Amniotic epithelial cell (primary cell): Measurements from ENCODE around the gene LRIT3.
"Not testable (repeated sequence)": the region's sequence is repeated elsewhere in the genome, so short reads cannot be mapped to it uniquely, and the experiment has no call there.

Experiments used
- DNase-seq: peaks from one replicate; pipeline ENCODE4 v3.0.0-alpha.2; 2010; ENCODE audit warnings: low read depth

LRIT3 gene

DNA sequence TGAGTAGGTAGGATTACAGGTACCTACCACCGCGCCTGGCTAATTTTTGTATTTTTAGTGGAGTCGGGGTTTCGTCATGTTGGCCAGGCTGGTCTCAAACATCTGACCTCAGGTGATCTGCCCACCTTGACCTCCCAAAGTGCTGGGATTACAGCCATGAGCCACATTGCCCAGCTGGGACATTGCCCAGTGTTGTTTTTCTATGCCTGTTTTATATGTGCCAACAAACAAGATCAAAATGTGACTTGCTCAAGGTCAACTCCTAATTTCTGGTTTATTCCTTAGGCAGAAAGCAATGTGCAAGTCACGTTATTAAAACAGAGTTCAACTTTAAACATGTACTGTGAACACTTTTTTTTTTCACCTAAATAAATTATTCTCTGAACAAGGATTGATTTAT, 2.7 kb downstream of the LRIT3 start:
- no peak for DNase-seq

DNA sequence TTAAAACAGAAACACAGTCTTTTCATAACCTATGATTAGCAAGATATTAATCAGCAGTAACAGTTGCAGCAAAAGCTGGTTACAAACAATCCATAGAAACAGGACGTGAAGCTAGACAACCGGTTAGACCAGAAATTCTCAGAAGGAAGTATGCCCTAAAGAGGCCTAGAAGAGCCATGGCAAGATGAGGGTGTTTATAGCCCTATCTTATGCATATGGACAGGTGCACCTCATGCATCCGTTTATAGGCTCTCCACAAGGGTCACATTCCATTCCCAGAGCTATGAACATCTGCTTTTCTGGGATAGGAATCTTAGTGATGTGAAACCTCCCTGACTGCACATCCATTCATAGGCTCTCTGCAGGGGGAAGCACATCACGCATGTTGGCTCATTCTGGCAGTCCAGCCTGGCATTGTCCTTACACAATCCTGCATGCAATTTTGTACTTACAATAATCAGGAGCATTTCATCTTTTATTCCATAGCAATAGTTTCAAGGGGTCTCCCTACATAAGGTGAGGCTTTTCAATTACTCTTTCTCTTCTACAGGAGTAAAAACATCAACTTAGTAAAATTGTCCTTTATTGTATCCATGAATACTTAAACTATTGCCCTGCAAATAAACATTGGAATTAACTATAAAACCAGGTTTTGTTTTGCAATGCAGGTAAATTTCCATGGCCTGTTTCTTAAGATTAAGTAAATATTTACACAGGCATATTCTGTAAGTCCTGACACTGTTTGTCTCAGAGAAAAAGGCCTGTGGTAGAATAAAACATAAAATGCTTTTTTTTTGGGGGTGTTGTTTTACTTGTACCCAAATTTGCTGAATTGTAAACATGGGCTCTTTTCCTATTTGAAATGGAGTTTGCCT, 11.8 kb downstream of the LRIT3 start:
- DNase-seq: not testable (repeated sequence)

DNA sequence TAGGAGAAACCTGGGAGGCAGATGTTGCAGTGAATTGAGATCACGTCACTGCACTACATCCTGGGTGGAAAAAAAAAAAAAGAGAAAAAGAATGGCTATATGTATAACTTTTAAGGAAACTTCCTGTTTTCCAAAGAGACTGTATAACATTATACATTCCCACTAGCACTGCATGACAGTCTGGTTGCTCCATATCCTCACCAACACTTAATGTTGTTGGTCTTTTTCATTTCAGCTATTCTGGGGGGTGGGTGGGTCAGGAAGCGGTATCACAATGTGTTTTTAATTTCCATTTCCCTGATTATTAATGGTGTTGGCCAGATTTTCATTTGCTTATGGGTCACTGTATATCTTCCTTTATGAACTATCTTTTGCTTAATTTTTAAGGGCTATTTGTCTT, 13.4 kb downstream of the LRIT3 start:
- no peak for DNase-seq

DNA sequence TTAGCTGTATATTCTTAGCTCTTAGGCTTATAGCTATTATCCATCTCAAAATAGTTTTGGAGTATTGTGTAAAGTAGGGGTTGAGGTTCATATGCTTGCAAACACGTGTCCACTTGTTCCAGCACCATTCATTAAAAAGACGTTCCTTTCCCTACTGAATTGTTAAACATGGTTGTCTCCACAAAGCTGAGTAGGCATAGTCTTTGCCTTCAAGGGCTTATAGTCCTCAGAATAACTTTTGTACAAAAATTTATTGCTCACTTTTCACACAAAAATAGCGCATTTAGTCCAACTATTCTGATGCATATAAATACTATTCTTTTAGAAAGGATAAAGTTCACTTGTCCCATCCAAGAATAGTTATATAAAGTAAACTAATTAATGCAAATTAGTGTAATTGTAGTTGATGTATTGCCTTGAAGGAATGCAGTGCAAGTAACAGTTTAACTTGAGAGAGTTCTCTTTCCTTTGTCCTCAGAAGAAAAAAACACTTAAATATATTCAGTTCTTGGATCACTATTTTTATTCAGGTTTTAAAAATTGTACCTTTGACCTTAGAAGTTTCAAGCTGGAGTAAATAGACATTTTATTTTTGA, 14.1 kb downstream of the LRIT3 start:
- no peak for DNase-seq

DNA sequence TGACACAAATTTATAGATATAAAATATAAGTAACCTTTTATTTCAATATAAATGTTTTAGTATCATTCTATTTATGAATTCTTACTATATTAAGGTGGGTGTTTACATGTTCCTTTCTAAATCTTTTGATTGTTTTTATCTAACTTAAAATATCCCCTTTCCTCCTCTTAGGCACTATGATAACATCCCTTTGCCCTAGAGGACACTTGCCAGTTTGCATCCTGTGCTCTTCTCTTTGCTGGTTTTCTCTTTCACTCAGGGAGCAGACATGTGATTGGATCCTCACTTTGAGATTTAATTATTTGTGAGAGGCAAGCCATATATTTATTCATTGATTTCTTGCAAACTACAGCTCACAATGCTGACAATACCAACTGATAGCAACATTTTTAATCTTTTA, 16.2 kb downstream of the LRIT3 start:
- DNase-seq: no peak

DNA sequence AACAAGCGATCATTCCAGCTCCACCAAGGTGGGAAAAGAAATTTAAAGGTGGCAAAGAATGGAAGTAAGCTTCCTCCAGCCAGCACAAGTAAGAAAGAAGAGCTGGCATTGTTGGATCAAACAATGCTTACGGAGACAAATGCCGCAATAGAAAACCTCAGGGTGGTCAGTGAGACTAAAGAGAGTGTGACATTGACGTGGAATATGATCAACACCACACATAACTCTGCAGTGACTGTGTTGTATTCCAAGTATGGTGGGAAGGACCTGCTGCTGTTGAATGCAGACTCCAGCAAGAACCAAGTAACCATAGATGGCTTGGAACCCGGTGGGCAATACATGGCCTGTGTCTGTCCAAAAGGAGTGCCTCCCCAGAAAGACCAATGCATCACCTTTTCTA, 22.2 kb downstream of the LRIT3 start:
- no peak for DNase-seq

DNA sequence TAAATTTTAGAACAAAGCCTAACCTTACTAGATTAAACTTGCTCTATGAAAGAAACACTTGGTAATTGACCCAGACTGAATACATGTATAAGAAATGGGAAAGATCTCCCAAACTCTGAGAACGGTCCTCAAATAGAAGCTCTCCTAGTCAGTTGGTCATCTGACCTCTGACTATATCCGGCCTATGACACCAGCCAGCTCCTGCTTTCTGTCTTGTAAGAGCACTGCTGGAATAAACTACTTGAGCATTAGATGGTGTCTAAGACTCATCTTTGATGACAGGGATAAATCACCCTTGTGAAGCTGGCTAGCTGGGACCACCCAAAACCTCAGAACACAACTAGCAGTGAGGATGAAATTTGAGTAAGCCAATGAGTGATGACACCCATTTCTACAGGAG, 24.2 kb downstream of the LRIT3 start:
- DNase-seq: no peak

DNA sequence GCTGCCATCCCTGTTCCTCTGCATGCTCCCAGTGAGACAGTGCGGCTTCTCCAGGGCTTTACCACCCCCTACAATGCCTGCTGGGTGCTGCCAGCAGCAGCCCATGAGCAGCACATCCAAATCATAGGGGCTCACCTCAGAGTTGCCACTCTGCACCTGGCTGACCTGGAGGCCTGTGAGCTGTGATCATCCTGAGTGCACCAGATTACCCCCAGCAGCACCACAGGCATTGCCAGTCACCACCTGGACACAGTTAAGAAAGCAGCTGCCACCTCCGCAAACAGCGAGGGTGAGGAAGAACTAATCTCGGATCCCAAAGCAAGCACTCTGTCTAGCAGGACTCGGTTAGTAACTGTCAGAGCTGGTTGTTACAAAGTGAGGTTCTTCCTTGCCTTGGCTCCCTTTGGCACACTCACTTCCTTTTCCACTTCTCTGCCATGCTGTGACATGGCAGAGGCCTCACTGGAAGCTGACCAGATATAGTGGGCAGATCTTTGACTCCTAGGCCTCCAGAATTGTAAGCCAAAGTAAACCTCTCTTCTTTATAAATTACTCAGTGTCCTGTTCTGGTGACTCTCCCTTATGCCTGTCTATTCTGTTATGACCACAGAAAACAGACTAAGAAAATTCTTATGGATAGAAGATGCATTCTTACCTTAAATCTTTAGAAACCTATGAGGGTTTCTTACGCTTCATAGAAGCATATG, 25.2 kb downstream of the LRIT3 start:
- no peak for DNase-seq

DNA sequence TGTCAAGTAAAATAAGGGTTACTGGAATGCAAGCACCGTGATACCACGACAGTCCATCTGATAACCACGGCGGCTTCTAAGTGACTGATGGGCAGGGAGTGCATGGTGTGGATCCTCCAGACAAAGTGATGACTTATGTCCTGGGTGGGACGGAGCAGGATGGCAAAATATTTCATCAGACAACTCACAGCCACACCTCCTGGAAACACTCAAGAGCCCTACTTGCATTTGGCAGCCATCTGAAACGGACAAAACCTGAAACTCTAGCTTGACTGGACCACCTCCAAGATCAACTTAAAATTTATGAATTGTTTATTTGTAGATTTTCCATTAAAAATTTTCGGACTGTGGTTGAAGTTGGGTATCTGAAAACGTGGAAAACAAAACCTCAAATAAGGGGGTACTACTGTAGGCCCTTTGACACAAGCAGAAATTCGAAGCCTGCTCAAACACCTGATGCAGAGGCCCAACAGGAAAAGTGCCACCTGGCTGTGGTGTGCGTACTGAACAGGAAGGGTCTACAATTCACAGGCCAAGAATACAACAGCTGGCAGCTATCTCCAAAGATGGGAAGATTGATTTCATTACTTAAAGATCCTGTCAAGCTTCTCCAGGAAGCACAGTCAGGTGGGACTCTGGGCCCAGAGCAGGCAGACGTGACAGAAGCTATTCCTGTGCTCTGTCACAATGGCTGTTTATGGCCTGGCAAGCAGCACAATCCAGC, 26.0 kb downstream of the LRIT3 start:
- no peak for DNase-seq

DNA sequence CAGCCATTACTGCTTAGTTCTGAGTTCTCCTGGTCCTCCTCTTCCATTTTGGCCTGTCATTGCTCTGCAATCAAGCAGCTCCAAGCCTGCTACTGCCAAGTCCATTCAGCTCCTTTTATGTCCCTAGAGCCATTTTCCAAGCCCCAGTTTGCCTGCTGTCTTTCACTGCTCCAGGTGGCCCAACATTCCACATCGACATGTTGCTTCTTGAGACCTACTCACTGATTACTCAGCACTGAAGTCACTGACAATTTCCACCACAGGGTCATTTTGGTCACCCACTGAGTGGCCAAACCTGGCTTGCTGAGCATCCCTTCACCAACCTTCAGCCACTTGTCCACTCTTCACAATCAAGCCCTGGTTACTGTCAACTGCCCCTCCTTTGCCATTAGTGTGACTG, 27.2 kb downstream of the LRIT3 start:
- no peak for DNase-seq

DNA sequence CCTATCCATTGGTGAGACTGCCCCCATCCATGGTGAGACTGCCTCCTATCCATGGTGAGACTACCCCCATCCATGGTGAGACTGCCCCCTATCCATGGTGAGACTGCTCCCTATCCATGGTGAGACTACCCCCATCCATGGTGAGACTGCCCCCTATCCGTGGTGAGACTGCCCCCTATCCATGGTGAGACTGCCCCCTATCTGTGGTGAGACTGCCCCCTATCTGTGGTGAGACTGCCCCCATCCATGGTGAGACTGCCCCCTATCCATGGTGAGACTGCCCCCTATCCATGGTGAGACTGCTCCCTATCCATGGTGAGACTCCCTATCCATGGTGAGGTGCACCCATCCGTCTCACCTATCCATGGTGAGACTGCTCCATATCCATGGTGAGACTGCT, 27.6 kb downstream of the LRIT3 start:
- not testable (repeated sequence) for DNase-seq

DNA sequence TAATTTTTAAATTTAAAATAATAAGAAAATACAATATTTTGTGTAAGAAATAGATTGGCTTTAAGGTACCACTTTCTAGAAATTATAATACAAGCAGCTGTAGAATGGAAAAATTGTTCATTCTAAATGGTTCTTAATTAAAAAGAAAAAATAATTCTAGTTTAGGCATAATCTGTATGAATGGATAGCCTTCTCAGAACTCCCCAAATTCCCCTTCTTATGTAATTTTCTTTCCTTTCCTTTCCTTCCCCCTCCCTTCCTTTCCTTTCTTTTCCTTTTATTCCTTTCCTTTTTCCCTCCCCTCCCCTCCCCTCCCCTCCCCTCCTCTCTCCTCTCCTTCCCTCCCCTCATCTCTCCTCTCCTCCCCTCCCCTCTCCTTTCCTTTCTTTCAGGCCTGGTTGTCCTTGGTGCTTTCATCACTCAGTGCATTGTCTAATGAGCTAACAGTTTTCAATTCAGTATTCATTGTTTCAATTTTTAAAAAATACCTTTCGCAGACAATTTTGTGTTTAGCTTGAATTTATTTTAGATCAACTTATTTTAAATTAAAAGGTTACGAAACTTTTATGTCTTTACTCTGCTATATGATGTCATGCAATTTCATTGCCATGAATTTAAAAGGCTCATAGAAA, 28.8 kb downstream of the LRIT3 start:
- no peak for DNase-seq

DNA sequence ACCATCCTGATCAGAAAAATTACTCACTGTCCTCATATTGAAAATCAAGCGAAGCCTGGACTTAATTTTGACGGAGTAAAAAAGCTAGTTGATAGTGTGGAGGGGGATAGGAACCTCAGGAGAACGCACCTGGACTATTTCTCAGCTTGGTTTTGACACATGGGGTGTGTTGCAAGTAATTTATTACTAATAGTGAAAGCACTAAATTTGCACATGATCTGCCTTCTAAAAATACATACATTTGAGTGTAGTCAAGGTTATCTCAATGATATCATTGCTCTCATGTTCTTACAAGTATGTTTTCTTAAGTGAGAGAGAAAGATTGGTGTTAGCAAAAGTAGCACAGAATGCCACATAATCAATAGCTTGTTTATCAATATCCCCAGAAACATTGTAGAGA, 29.5 kb downstream of the LRIT3 start:
- DNase-seq: no peak

DNA sequence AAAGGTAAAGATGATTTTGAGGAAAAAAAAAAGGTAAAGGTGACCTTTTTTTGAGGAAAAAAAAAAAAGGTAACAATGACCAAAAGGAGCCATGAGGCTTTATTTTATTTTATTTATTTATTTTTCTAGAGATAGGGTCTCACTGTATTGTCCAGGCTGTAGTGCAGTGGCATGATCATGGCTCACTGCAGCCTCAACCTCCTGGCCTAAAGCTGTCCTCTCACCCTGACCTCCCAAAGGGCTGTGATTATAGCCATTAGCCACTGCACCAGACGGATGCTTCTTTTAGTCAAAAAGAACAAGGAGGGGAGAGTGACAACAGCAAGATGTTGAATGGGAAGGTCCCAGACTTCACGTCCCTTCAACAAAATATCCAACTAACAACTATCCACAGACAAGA, 30.4 kb downstream of the LRIT3 start:
- no peak for DNase-seq

DNA sequence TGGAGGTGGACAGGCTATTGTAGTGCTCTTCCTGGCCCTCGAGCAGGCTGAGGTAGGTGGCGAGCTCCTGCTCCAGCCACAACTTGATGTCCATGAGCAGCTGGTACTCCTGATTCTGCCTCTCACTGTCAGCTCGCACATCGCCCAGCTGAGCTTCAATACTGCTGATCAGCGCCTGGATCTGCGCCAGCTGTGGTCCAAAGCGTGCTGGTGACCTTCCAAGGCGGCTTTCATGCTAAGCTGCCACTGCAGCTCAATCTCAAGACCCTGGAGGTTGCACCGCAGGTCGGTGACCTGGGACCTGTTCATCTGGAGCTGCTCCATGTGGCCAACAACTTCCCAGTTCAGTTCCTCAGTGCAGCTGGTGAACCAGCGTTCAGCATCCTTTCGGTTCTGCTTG, 31.2 kb downstream of the LRIT3 start:
- no peak for DNase-seq

DNA sequence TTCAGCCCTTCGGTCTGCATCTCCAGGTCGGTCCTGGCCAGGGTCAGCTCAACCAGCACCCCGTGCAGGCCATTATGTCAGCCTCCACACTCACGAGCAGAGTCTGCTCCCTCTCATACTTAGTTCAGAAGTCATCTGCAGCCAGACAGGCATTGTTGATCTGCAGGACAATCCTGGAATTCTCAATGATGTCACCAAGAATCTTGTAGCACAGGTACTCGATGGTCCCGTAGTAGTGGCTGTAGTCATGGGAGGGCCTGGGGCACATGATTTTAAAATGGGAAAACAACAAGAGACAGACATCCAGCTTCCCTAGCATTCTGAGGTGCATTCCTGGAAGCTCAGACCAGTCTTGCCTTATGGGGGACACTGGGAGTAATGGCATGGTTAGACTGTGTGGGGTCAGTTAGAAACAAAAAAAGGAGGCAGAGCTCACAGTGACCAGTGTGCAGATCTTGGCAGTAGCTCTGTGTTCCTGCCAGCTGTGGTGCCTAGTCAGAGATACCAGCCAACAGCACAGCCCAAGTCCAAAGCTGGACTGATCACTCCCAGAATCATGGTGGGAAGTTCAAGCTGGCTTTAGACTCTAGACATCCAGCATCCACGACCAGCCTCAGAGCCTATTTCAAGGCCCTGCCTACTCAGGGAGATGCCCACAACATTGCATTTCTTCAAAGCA, 31.9 kb downstream of the LRIT3 start:
- no peak for DNase-seq

DNA sequence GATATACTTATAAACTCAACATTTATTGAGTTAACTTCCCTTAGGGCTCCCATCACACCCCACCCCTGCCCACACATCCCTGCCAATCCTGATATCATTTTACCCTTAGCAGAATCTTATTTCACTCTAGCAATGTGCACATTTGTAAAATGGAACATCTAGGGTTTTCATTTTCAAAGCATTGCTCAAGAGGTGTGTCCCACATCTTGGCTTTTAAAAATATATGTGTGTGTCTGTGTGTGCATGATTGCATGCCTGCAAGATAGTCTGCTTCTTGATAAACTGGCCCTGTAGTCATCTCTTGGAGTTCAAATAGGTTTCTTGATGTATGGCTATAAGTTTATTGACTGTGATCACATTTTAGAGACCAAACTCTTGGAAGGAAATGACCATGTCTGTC, 38.4 kb downstream of the LRIT3 start:
- no peak for DNase-seq

DNA sequence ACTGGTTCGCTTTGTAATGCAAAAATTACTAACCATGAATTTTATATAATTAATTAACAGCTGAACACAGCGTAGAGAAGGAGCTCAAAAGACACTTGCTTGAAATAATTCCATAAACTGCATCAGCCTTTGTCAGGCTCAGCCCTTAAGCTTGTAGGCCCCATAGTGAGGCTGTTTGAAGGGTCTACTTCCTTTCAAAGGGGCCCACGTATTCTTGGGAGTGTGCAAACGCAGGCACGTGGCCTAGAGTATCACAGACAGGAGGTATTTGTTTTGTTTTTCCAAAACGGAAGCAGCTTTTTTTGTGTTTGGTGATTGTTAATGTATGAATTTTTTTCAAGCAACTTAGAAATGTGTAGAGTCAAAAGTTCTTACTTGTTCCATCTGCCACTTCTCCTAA, 39.2 kb downstream of the LRIT3 start:
- no peak for DNase-seq

DNA sequence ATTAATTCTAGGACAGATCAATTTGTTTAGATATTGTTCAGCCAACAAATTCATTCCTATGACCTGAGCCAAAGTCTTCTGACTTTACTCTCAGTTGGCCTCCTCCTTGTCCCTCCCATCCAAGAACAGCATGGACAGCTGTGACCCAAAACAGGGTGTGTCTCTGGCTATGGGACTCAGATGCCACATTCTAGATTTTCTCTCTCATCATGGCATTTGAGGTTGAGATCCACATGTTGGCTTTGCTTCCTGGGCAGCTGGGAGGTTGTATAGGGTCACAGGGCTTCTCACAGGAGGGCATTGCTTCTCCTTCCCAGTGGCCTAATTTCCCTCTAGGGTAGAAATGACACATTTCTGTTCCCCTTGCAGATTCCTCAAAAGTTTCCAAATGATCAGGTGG, 42.2 kb downstream of the LRIT3 start:
- DNase-seq: no peak

DNA sequence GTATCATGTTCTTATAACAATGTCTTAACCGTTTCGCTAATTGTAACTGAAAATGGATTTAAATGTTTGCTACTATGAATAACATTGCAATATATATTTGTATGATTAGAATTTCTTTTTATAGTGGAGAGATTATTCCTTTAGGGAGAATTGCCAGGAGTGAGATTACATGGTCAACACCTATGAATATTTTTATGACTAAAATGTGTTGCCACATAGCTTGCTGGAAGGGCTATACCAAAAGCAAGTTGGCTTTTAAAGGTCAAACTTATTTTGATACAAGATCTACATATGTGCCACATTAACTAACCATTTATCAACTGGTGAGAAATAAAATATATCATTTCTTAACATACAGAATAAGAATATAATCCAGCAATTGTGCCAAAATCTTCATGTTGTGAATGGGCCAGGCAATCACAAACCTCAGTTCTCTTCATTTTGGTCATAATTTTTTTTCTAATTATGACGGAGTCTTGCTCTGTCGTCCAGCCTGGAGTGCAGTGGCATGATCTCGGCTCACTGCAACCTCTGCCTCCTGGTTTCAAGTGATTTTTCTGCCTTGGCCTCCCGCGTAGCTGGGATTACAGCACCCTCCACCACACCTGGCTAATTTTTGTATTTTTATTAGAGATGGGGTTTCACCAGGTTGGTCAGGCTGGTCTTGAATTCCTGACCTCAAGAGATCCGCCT, 54.8 kb downstream of the LRIT3 start:
- DNase-seq: no peak

DNA sequence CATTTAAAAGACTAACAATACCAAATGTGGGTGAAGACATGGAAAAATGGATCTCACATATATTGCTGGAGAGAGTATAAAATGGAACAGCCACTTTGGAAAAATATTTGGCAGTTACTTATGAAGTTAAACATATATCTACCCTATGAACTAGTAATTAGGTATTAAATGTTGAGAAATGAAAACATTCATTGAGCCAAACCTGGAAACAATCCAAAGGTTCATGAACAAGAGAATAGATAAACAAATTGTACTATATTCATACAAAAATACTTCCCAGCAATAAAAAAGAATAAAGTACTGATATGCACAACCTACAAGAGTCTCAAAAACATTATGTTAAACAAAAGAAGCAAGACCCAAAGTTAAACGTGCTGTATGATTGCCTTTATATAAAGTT, 60.8 kb downstream of the LRIT3 start:
- DNase-seq: no peak
